ENCODE measurements around the gene CCDC192. TPM values are rescaled to one million over a fixed set of nuclear protein-coding genes. Genes with fewer than 3 reads are reported as not detected.

The CCDC192 gene
- total and polyA plus RNA-seq, 10 of the 15 experiments (the other 5 are each of a cell fraction or from before 2014, with no cell fraction given): 0.20 to 0.79 (median 0.32) TPM; not detected in 4

GRCh38 chr5:127805448-127805847 lies 102.3 kb downstream of the CCDC192 start (continued):
- TF ChIP-seq E2F8 (IDR thresholded peaks at IDR 0.05; ENCODE audit: low read depth, partially characterized antibody): no peak

GRCh38 chr5:127806776-127807175 lies 103.6 kb downstream of the CCDC192 start:
- no peaks in the 10 kb centered on the region; a peak in 1 of 4 replicates for H3K27me3 ChIP-seq (replicated peaks in 1 of 2; ENCODE audit: control insufficient read depth in 2 of 2, insufficient read depth in 2 of 2, low read length in 1 of 2)
- no peak overlapping the region for H3K4me2 ChIP-seq (ENCODE audit: control insufficient read depth, insufficient read depth)
- no peaks in the 10 kb centered on the region for H3K79me2 ChIP-seq (ENCODE audit: control insufficient read depth, insufficient read depth, low read length)
- H2AFZ ChIP-seq (ENCODE audit: control insufficient read depth, low read depth, low read length): no peak overlapping the region
- ChIA-PET SMC1A (ENCODE audit: uncharacterized antibody, unreplicated experiment) (interaction anchor here (1.0 to 2.8 kb wide), 8 partner anchors 10 to 395 kb away, joined by 3 to 15 read pairs (median 6); no protein-coding TSS in a partner anchor), POLR2A (interaction anchor here (0.8 kb wide), 1 partner anchor 47 kb away, joined by 3 read pairs; no protein-coding TSS in a partner anchor), CTCF (interaction anchor here (1.1 to 2.2 kb wide), 6 partner anchors 9 to 236 kb away, joined by 3 to 9 read pairs (median 4); no protein-coding TSS in a partner anchor), RAD21 (ENCODE audit: unreplicated experiment) (interaction anchor here (1.2 to 1.6 kb wide), 2 partner anchors 69 to 286 kb away, joined by 3 read pairs; no protein-coding TSS in a partner anchor)
- H3K27ac ChIP-seq (ENCODE audit: control insufficient read depth, insufficient read depth): no peak overlapping the region
- whole genome bisulfite sequencing (ENCODE audit: insufficient coverage, insufficient replicate concordance, low lambda C conversion rate, missing lambda C conversion rate): 45% methylated on average over 3 of the region's 3 CpGs
- H4K20me1 ChIP-seq (ENCODE audit: control insufficient read depth, insufficient read depth): no peaks in the 10 kb centered on the region
- no TSS peak for BruUV-seq (replicated peaks)
- no peak overlapping the region for H3K4me3 ChIP-seq
- H3K9ac ChIP-seq (ENCODE audit: control insufficient read depth, insufficient read depth, low read length): no peak overlapping the region
- intact Hi-C loops (cut with micrococcal nuclease; ENCODE audit: unreplicated experiment): no loop called here
- DNase-seq (ENCODE audit: low read depth, low spot score) (no peak), ATAC-seq (no peak), FAIRE-seq (no peak)
- H3K4me1 ChIP-seq (ENCODE audit: control insufficient read depth, insufficient read depth, low read length): no peaks in the 10 kb centered on the region
- in situ Hi-C loops (cut with MboI): no loop called here
- no peaks in the 10 kb centered on the region for H3K36me3 ChIP-seq (ENCODE audit: control insufficient read depth in 2 of 2, insufficient read depth in 2 of 2, low read length in 1 of 2)
- no peaks in the 10 kb centered on the region for H3K9me3 ChIP-seq (replicated peaks; ENCODE audit: control insufficient read depth, insufficient read depth, low read length)
- TF ChIP-seq MAX (IDR thresholded peaks at IDR 0.05; ENCODE audit: low read depth, low read length): no peak
- no peak for TF ChIP-seq E2F8 (IDR thresholded peaks at IDR 0.05; ENCODE audit: low read depth, partially characterized antibody)
- no peak for TF ChIP-seq E4F1 (IDR thresholded peaks at IDR 0.05; ENCODE audit: borderline replicate concordance, partially characterized antibody)
- TF ChIP-seq NRF1 (conservative IDR thresholded peaks at IDR 0.05; ENCODE audit: low read depth, low read length): no peak
- no peak for TF ChIP-seq FOS (IDR thresholded peaks at IDR 0.05; ENCODE audit: borderline replicate concordance, extremely low read depth, insufficient read length)
- TF ChIP-seq STAT1 (conservative IDR thresholded peaks at IDR 0.05): no peak
- TF ChIP-seq JUNB (IDR thresholded peaks at IDR 0.05): no peak
- no peak for TF ChIP-seq RAD51 (IDR thresholded peaks at IDR 0.05)
- no peak for TF ChIP-seq POLR2AphosphoS5 (IDR thresholded peaks at IDR 0.05; ENCODE audit: low read length)
- no peak for TF ChIP-seq USF2 (IDR thresholded peaks at IDR 0.05; ENCODE audit: borderline replicate concordance, low read depth, low read length)

Measured in GM12878 (cell line).